K562 (cell line): Measurements from ENCODE around the gene STK25. TPM values are rescaled to one million over a fixed set of nuclear protein-coding genes. Genes with fewer than 3 reads are reported as not detected.

Experiments
- ATAC-seq: fragments of 200-7000 bp; cut with Tn5 transposase; 3 replicates; pipeline ENCODE4 v1.9.1; 2020; ENCODE audit warnings: moderate library complexity
- BruUV-seq: library from RNA; stranded (reverse); fragments of 400-500 nt; replicated peaks from 2 replicates; lab custom pipeline; 2021; lab: Mats Ljungman, UMichigan
- CTCF ChIA-PET: fragments of 300-600 bp; formaldehyde crosslinking; extraction: SDS; loops from one replicate; lab custom pipeline; 2021; ENCODE audit warnings: low intra/inter-chr PET ratio; lab: Yijun Ruan, JAX
- POLR2A ChIA-PET: fragments of 300-600, 350-650 bp; sonication (Branson Sonifier 250); formaldehyde crosslinking; extraction: SDS; loops from one replicate; lab custom pipeline; 2021; ENCODE audit warnings: antibody characterized with exemption, inconsistent platforms; lab: Yijun Ruan, JAX
- DNase-seq, 4 experiments: peaks; one replicate each; pipeline versions ENCODE4 v3.0.0 to v3.0.0-alpha.2; 2011 to 2018; ENCODE audit warnings: low spot score in 3 of 4, mixed read lengths in 3 of 4; ENCODE audit errors: extremely low read depth in 1 of 4
- FAIRE-seq: peaks from 2 replicates; lab custom pipeline; 2011; peaks lifted over from hg19 to GRCh38; lab: Jason Lieb, UNC
- H2AFZ ChIP-seq: 2 replicates; pipeline ENCODE4 v1.6.0; 2011; ENCODE audit warnings: low read depth, low read length, control low read depth, inconsistent platforms
- H3K27ac ChIP-seq: fragments of 200-600 bp; 3 replicates; pipeline ENCODE4 v1.8.0; 2011; ENCODE audit warnings: low read depth, mild to moderate bottlenecking, control low read depth, inconsistent platforms, low read length, moderate library complexity, mixed read lengths; ENCODE audit errors: extremely low read depth
- H3K27me3 ChIP-seq, 2 experiments: fragments of 300-600 bp in 1 of 2; 2 replicates in 1 of 2; 3 replicates in 1 of 2; pipeline versions ENCODE4 v1.6.0 to v1.8.0; 2011; ENCODE audit warnings: inconsistent platforms in 2 of 2, low read length in 2 of 2, mild to moderate bottlenecking in 1 of 2, mixed read lengths in 1 of 2, moderate library complexity in 1 of 2; ENCODE audit not compliant: control insufficient read depth in 2 of 2, insufficient read depth in 2 of 2
- H3K36me3 ChIP-seq: fragments of 300-600 bp; 3 replicates; pipeline ENCODE4 v1.8.0; 2011; ENCODE audit warnings: mild to moderate bottlenecking, low read length, inconsistent platforms; ENCODE audit not compliant: control insufficient read depth, insufficient read depth
- H3K4me1 ChIP-seq, 2 experiments: fragments of 200-600 bp in 1 of 2; replicated peaks in 1 of 2; 2 replicates in 1 of 2; 3 replicates in 1 of 2; pipeline versions ENCODE4 v1.5.1 to v1.8.0; 2011; ENCODE audit warnings: inconsistent platforms in 2 of 2, low read length in 2 of 2, mild to moderate bottlenecking in 1 of 2, mixed read lengths in 1 of 2, moderate library complexity in 1 of 2; ENCODE audit not compliant: control insufficient read depth in 2 of 2, insufficient read depth in 2 of 2
- H3K4me2 ChIP-seq: 2 replicates; pipeline ENCODE4 v1.6.1; 2011; ENCODE audit warnings: low read length, control low read depth, inconsistent platforms, mixed read lengths; ENCODE audit not compliant: insufficient read depth
- H3K4me3 ChIP-seq: fragments of 200-600 bp; sonication (generic), shearing (Covaris generic); 2 replicates; pipeline ENCODE4 v1.5.1; 2016; ENCODE audit warnings: control low read depth, inconsistent platforms
- H3K79me2 ChIP-seq: fragments of 200-600 bp; 3 replicates; pipeline ENCODE4 v1.8.0; 2011; ENCODE audit warnings: low read length, inconsistent platforms; ENCODE audit not compliant: control insufficient read depth, insufficient read depth
- H3K9ac ChIP-seq, 2 experiments: 2 replicates each; pipeline versions ENCODE4 v1.6.0 to v1.6.1; 2011; ENCODE audit warnings: low read depth in 2 of 2, low read length in 2 of 2, control low read depth in 1 of 2, inconsistent platforms in 1 of 2, mild to moderate bottlenecking in 1 of 2, mixed read lengths in 1 of 2; ENCODE audit not compliant: insufficient read depth in 1 of 2
- H3K9me1 ChIP-seq: one replicate; pipeline ENCODE4 v1.6.0; 2011; ENCODE audit warnings: inconsistent platforms, mild to moderate bottlenecking, low read length, moderate library complexity; ENCODE audit not compliant: control insufficient read depth, insufficient read depth
- H3K9me3 ChIP-seq: replicated peaks from 2 replicates; pipeline ENCODE4 v1.5.1; 2011; ENCODE audit warnings: low read depth, low read length, inconsistent platforms; ENCODE audit not compliant: control insufficient read depth, insufficient read depth
- H4K20me1 ChIP-seq: replicated peaks from 2 replicates; pipeline ENCODE4 v1.6.1; 2011; ENCODE audit warnings: low read length, inconsistent platforms, mixed read lengths; ENCODE audit not compliant: control insufficient read depth, insufficient read depth
- BRCA1 ChIP-seq, 2 experiments: fragments of 450-650 bp in 1 of 2; sonication (generic) in 1 of 2; formaldehyde crosslinking in 1 of 2; IDR thresholded peaks; 2 replicates each; pipeline versions ENCODE4 v1.5.0 to v1.6.1; 2017 to 2020; ENCODE audit warnings: mild to moderate bottlenecking in 1 of 2, missing genetic modification reagents in 1 of 2
- CREBBP ChIP-seq: IDR thresholded peaks from one replicate; pipeline ENCODE4 v1.6.1; 2012; ENCODE audit warnings: low read depth, mild to moderate bottlenecking, control low read depth, inconsistent platforms, low read length
- ILF3 ChIP-seq: fragments of 450-650 bp; IDR thresholded peaks from 2 replicates; pipeline ENCODE4 v1.6.1; 2018; ENCODE audit warnings: antibody characterized with exemption, mild to moderate bottlenecking, moderate library complexity, borderline replicate concordance
- POLR2G ChIP-seq: fragments of 200-400 bp; formaldehyde crosslinking; IDR thresholded peaks from 2 replicates; pipeline ENCODE4 v1.6.1; 2017; ENCODE audit warnings: low read depth, mild to moderate bottlenecking, antibody characterized with exemption, low read length, moderate library complexity
- SMARCE1 ChIP-seq: fragments of 450-650 bp; IDR thresholded peaks from 2 replicates; pipeline ENCODE4 v1.7.1; 2016; ENCODE audit warnings: mild to moderate bottlenecking
- SRSF1 ChIP-seq: fragments of 200-400 bp; formaldehyde crosslinking; IDR thresholded peaks from 2 replicates; pipeline ENCODE4 v1.6.1; 2017; ENCODE audit warnings: mild to moderate bottlenecking, low read depth, low read length, moderate library complexity
- SRSF9 ChIP-seq: fragments of 200-400 bp; formaldehyde crosslinking; IDR thresholded peaks from 2 replicates; pipeline ENCODE4 v1.6.1; 2017; ENCODE audit warnings: low read depth, low read length, borderline replicate concordance
- ZNF146 ChIP-seq: IDR thresholded peaks from one replicate; pipeline ENCODE4 v1.6.1; 2018; ENCODE audit warnings: missing compliant biosample characterization; ENCODE audit not compliant: unreplicated experiment
- ZNF780A ChIP-seq: fragments of 250-450 bp; sonication (Bioruptor Pico); IDR thresholded peaks from 2 replicates; pipeline ENCODE4 v1.5.0; 2021; ENCODE audit warnings: mild to moderate bottlenecking
- WGBS: fragments of 100-300 bp; shearing (Covaris generic); methylation state at CpG from one replicate; pipeline ENCODE4 v1.1.6; 2016; ENCODE audit warnings: low coverage, mixed read lengths; ENCODE audit not compliant: insufficient coverage; ENCODE audit errors: missing lambda C conversion rate; 5-methylcytosine and 5-hydroxymethylcytosine counted together
- in situ Hi-C: fragments of 300-500 bp; cut with MboI; formaldehyde crosslinking; loops from 4 replicates; pipeline ENCODE4 v1.15.0; 2018; ENCODE audit warnings: inconsistent platforms, mixed read lengths
- intact Hi-C: fragments of 100-400 bp; cut with micrococcal nuclease; formaldehyde crosslinking; loops from 2 replicates; pipeline ENCODE4 v1.14.2; 2022
- polyA plus RNA-seq, 8 experiments: library from polyadenylated mRNA; depleted of rRNA in 4 of 8; stranded (reverse) in 5 of 8; unstranded in 3 of 8; fragments of >200 nt; fragmentation: Nextera tagmentation in 2 of 8; fragmentation: Illumina TruSeq in 1 of 8; extraction: Ambion mirVana in 2 of 8; extraction: Trizol in 1 of 8; gene quantifications; 2 replicates each; pipeline versions ENCODE4 v1.2.1 to v1.2.3, GENCODE V29; 2011 to 2014; ENCODE audit warnings: inconsistent platforms in 1 of 8, missing spikeins in 1 of 8
- total RNA-seq, 7 experiments: library from RNA; depleted of rRNA in 6 of 7; stranded (reverse); fragments of >200 nt in 6 of 7; fragmentation: Illumina TruSeq in 2 of 7; extraction: Trizol in 2 of 7; gene quantifications; 2 replicates each; pipeline versions ENCODE4 v1.2.1 to v1.2.3, GENCODE V29; 2011 to 2021; ENCODE audit warnings: low replicate concordance in 1 of 7
- TF ChIP-seq, protein P1 (sequence below): sonication (generic); formaldehyde crosslinking; IDR thresholded peaks from 2 replicates; pipeline ENCODE4 v1.8.1; 2022; ENCODE audit warnings: missing genetic modification reagents
- TF ChIP-seq, protein P2 (sequence below): fragments of 150-350 bp; IDR thresholded peaks from 2 replicates; pipeline ENCODE4 v1.6.1; 2014; ENCODE audit warnings: low read depth, mild to moderate bottlenecking, low read length, borderline replicate concordance
- TF ChIP-seq, protein P3 (sequence below): fragments of 250-450 bp; sonication (Bioruptor Pico); IDR thresholded peaks from 2 replicates; pipeline ENCODE4 v1.8.0; 2022; ENCODE audit warnings: inconsistent platforms, mild to moderate bottlenecking, moderate library complexity, borderline replicate concordance
- TF ChIP-seq, protein P4 (sequence below): fragments of 250-450 bp; sonication (Bioruptor Pico); IDR thresholded peaks from 2 replicates; pipeline ENCODE4 v1.8.0; 2022; ENCODE audit warnings: inconsistent platforms
- TF ChIP-seq, protein P5 (sequence below): sonication (generic); formaldehyde crosslinking; IDR thresholded peaks from 2 replicates; pipeline ENCODE4 v1.8.0; 2022; ENCODE audit warnings: mild to moderate bottlenecking, missing genetic modification reagents

The STK25 gene
- total and polyA plus RNA-seq, 9 of the 15 experiments (the other 6 are each of a cell fraction or from before 2014, with no cell fraction given), result 5.4 to 177 (median 116) TPM

DNA sequence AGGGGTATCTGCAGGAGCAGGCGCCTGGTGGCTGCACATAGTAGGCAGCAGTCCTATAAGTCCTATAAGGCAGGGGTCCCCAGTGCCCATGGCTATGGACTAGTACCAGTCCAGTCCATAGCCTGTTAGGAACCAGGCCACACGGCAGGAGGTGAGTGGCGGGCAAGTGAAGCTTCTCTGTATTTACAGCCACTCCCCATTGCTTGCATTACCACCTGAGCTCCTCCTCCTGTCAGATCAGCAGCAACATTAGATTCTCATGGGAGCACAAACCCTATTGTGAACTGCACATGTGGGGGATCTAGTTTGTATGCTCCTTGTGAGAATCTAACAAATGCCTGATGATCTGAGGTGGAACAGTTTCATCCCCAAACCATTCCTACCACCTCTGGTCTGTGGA, 33.1 kb downstream of the STK25 start:
- H2AFZ ChIP-seq, result no peak overlapping the region
- no peak for FAIRE-seq
- H3K4me3 ChIP-seq, result no peak overlapping the region
- no peak overlapping the region for H3K27ac ChIP-seq
- ATAC-seq, result no peak
- BruUV-seq, result no TSS peak
- no peaks in the 10 kb centered on the region for H3K79me2 ChIP-seq
- H3K9me1 ChIP-seq, result no peaks in the 10 kb centered on the region
- POLR2A ChIA-PET, result interaction anchor here (0.6 kb wide), 1 partner anchor 147 kb away, joined by 3 read pairs; no protein-coding TSS in a partner anchor
- no peak overlapping the region for H3K4me2 ChIP-seq
- intact Hi-C loops, result no loop called here
- peaks cover 3 to 9% of the 10 kb centered on the region in 2 experiments; a peak in 3 of 5 replicates for H3K27me3 ChIP-seq
- in situ Hi-C loops, result no loop called here
- H4K20me1 ChIP-seq, result no peaks in the 10 kb centered on the region
- H3K9ac ChIP-seq, result no peak overlapping the region
- no peaks in the 10 kb centered on the region for H3K36me3 ChIP-seq
- H3K4me1 ChIP-seq, result peaks cover 2 to 3% of the 10 kb centered on the region in 2 experiments; a peak in 3 of 5 replicates
- DNase-seq, result no peak
- no peaks in the 10 kb centered on the region for H3K9me3 ChIP-seq
- CTCF ChIA-PET, result no interaction called here
- WGBS, result 19% methylated on average over 3 of the region's 3 CpGs
- TF ChIP-seq ILF3, result no peak
- TF ChIP-seq SRSF9, result no peak
- TF ChIP-seq, protein P1, sequence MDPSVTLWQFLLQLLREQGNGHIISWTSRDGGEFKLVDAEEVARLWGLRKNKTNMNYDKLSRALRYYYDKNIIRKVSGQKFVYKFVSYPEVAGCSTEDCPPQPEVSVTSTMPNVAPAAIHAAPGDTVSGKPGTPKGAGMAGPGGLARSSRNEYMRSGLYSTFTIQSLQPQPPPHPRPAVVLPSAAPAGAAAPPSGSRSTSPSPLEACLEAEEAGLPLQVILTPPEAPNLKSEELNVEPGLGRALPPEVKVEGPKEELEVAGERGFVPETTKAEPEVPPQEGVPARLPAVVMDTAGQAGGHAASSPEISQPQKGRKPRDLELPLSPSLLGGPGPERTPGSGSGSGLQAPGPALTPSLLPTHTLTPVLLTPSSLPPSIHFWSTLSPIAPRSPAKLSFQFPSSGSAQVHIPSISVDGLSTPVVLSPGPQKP, result no peak
- TF ChIP-seq, protein P2, sequence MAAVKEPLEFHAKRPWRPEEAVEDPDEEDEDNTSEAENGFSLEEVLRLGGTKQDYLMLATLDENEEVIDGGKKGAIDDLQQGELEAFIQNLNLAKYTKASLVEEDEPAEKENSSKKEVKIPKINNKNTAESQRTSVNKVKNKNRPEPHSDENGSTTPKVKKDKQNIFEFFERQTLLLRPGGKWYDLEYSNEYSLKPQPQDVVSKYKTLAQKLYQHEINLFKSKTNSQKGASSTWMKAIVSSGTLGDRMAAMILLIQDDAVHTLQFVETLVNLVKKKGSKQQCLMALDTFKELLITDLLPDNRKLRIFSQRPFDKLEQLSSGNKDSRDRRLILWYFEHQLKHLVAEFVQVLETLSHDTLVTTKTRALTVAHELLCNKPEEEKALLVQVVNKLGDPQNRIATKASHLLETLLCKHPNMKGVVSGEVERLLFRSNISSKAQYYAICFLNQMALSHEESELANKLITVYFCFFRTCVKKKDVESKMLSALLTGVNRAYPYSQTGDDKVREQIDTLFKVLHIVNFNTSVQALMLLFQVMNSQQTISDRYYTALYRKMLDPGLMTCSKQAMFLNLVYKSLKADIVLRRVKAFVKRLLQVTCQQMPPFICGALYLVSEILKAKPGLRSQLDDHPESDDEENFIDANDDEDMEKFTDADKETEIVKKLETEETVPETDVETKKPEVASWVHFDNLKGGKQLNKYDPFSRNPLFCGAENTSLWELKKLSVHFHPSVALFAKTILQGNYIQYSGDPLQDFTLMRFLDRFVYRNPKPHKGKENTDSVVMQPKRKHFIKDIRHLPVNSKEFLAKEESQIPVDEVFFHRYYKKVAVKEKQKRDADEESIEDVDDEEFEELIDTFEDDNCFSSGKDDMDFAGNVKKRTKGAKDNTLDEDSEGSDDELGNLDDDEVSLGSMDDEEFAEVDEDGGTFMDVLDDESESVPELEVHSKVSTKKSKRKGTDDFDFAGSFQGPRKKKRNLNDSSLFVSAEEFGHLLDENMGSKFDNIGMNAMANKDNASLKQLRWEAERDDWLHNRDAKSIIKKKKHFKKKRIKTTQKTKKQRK, result no peak
- no peak for TF ChIP-seq ZNF146
- no peak for TF ChIP-seq BRCA1 (IDR thresholded peaks at IDR 0.05)
- no peak for TF ChIP-seq BRCA1 (CRISPR knock-in tag; IDR thresholded peaks at IDR 0.05)
- TF ChIP-seq CREBBP, result no peak
- no peak for TF ChIP-seq POLR2G
- TF ChIP-seq, protein P3, sequence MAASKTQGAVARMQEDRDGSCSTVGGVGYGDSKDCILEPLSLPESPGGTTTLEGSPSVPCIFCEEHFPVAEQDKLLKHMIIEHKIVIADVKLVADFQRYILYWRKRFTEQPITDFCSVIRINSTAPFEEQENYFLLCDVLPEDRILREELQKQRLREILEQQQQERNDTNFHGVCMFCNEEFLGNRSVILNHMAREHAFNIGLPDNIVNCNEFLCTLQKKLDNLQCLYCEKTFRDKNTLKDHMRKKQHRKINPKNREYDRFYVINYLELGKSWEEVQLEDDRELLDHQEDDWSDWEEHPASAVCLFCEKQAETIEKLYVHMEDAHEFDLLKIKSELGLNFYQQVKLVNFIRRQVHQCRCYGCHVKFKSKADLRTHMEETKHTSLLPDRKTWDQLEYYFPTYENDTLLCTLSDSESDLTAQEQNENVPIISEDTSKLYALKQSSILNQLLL (CRISPR knock-in tag), result no peak
- no peak for TF ChIP-seq SRSF1
- TF ChIP-seq SMARCE1, result no peak
- no peak for TF ChIP-seq ZNF780A (CRISPR knock-in tag)
- TF ChIP-seq, protein P4, sequence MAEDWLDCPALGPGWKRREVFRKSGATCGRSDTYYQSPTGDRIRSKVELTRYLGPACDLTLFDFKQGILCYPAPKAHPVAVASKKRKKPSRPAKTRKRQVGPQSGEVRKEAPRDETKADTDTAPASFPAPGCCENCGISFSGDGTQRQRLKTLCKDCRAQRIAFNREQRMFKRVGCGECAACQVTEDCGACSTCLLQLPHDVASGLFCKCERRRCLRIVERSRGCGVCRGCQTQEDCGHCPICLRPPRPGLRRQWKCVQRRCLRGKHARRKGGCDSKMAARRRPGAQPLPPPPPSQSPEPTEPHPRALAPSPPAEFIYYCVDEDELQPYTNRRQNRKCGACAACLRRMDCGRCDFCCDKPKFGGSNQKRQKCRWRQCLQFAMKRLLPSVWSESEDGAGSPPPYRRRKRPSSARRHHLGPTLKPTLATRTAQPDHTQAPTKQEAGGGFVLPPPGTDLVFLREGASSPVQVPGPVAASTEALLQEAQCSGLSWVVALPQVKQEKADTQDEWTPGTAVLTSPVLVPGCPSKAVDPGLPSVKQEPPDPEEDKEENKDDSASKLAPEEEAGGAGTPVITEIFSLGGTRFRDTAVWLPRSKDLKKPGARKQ (CRISPR knock-in tag), result no peak
- TF ChIP-seq, protein P5, sequence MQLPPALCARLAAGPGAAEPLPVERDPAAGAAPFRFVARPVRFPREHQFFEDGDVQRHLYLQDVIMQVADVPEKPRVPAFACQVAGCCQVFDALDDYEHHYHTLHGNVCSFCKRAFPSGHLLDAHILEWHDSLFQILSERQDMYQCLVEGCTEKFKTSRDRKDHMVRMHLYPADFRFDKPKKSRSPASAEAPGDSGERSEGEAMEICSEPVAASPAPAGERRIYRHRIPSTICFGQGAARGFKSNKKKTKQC, result no peak
